Ovary (tissue), 3 donors: Measurements from ENCODE around the gene PHOX2B.

ENCODE experiments used
- POLR2A ChIP-seq: fragments of 450-650 bp; IDR thresholded peaks from one replicate; pipeline ENCODE4 v1.6.1; 2017; ENCODE audit warnings: antibody characterized with exemption, mild to moderate bottlenecking, moderate library complexity
- TF ChIP-seq, protein P1 (sequence below), 3 donors: fragments of 450-650 bp in 2 of 3; fragments of 200-600 bp in 1 of 3; IDR thresholded peaks; one replicate each; pipeline versions ENCODE4 v1.5.1 to v1.8.0; 2016 to 2022; ENCODE audit warnings: antibody characterized with exemption in 3 of 3, mild to moderate bottlenecking in 1 of 3
- donor health status: DM: no; HTN: no; CAD: no.

- TF ChIP-seq, protein P1, sequence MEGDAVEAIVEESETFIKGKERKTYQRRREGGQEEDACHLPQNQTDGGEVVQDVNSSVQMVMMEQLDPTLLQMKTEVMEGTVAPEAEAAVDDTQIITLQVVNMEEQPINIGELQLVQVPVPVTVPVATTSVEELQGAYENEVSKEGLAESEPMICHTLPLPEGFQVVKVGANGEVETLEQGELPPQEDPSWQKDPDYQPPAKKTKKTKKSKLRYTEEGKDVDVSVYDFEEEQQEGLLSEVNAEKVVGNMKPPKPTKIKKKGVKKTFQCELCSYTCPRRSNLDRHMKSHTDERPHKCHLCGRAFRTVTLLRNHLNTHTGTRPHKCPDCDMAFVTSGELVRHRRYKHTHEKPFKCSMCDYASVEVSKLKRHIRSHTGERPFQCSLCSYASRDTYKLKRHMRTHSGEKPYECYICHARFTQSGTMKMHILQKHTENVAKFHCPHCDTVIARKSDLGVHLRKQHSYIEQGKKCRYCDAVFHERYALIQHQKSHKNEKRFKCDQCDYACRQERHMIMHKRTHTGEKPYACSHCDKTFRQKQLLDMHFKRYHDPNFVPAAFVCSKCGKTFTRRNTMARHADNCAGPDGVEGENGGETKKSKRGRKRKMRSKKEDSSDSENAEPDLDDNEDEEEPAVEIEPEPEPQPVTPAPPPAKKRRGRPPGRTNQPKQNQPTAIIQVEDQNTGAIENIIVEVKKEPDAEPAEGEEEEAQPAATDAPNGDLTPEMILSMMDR (IDR thresholded peaks at IDR 0.05): no peak
- TF ChIP-seq POLR2A: no peak
These were observed 2.5 kb downstream of the PHOX2B start for GRCh38 chr4:41746025-41746439.
